ENCODE results near the gene PRPSAP2.

The PRPSAP2 gene

GRCh38 chr17:18963126-18964017, 105.4 kb downstream of the PRPSAP2 start:
- no peak for DNase-seq

GRCh38 chr17:18964018-18964351, 106.1 kb downstream of the PRPSAP2 start:
- DNase-seq = no peak

GRCh38 chr17:18964550-18964949, 106.6 kb downstream of the PRPSAP2 start:
- no peak for DNase-seq

DNA sequence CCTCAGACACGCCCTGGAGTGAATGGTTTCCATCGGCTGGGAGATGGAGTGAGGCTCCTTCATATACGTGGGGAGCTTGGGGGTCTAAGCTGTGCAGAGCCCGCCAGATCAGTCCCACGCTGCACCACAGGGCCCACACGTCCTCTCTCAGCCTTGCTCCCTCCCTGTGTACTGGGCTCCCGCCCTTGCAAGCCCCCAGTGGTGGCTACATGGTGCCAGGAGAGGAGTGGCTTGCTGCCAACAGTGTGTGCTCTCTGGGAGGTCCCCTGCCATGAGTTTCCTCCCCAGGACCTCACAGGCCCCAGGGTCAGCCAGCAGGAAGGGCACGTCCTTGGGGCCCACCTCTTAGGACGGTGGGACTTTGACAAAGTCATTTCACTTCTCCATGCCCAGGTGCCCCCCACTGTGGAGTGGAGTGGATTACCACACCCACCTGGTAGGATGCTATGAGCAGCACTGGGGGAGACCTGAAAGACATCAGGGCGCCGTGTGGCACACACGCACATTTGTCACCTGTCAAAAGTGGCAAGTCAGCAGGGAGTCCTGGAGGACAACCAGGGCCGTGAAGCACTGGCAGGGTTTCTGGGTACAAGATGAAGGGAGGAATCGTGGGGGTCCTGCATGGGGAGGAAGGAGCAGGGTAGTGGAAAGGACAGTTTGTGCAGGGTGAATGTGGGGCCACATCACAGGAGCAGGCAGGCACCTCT, 107.8 kb downstream of the PRPSAP2 start:
- DNase-seq = no peak

DNA sequence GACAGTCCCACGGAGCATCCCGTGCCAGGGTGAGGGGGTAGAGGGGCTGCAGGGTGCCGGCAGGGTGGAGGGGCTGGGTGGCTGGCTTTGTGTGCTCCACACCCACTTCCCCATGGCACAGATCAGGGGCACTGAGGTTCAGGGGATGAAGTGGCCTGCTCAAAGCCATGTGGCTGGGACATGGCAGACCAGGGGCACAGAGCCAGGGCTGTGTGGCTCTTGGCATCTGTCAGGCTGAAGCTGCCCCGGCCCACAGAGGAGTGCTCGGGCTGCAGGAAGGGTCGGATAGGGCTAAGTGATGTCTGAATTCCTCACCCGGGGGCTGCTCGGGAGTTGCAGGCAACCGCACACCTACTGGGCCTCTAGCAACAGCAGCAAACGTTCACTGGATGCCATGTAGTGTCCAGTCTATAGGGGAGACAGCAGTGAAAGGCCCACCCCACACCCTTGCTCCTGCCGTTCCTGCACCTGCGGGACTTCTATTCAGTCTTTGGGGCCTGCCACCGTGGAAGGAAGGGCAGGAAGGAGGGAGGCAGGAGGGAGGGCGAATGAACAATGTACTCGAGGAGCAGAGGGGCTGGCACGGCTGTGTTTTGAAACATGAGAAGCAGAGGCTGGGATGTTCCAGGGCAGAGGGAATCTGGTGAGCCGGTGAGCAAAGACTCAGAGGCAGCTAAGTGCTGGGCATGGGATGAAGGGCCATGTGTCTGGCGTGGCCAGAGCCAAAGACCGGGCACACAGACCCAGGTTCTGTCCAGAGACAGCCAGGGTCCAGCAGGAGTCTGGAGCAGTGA, 109.1 kb downstream of the PRPSAP2 start:
- DNase-seq = no peak

- DNase-seq = no peak
Measured at GRCh38 chr17:18967916-18968315, 110.0 kb downstream of the PRPSAP2 start.

- DNase-seq = no peak
Measured at GRCh38 chr17:18968345-18968744, 110.4 kb downstream of the PRPSAP2 start.

GRCh38 chr17:18968945-18969887, 111.3 kb downstream of the PRPSAP2 start:
- DNase-seq = no peak

DNA sequence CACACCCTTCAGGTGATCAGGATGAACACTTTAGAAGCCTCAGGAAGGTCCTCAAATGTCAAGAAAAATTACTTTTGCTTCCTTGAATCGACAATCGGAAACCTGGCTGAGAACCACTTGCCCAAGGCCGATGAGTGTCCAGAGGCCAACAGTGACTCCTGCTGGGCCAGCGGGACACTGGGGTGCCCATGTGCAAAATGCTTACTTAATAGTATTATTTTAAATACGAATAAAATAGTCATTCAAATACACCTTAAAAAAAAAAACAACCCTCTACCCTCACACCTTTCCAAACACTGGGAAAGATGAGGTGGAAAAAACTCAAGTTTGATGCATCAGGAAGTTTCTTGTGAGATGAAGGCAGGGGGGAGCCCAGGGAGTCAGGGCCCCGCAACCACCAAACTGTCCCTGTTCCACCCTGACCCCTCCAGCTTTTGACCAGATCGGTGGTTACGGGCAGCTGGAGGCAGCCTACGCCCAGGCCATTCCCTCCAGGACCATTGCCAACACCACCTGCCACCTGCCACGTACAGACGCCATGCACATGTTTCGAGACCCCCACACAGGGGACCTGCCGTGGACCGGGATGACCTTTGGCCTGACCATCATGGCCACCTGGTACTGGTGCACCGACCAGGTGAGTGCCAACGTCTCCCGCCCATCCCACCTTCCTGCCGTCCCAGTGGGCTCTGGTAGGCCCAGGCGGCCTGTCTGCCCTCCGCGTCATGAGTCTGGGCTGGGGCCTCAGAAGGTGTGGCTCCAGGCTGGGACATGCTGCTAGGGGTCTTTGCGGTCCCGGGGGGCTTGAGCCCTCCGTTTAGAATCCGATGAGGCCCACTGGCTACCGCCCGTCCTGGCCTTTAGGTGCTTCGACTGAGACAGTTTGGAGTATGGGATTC, 112.9 kb downstream of the PRPSAP2 start:
- DNase-seq = no peak

GRCh38 chr17:18971801-18972200, 113.9 kb downstream of the PRPSAP2 start:
- DNase-seq = no peak

GRCh38 chr17:18974407-18975149, 116.6 kb downstream of the PRPSAP2 start:
- DNase-seq = no peak

DNA sequence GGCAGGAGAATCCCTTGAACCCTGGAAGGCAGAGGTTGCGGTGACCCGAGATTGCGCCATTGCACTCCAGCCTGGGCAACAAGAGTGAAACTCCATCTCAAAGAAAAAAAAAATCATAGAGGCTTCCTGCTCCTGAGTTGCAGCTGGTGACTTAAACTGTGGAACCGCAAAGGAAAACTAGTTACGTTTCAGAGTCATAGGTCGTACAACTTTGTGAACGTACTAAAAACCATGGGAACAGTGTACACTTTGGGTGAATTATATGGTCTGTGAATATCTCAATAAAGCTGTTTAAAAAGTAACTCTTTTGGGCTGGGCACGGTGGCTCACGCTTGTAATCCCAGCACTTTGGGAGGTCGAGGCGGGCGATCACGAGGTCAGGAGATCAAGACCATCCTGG, 117.7 kb downstream of the PRPSAP2 start:
- DNase-seq = no peak

DNA sequence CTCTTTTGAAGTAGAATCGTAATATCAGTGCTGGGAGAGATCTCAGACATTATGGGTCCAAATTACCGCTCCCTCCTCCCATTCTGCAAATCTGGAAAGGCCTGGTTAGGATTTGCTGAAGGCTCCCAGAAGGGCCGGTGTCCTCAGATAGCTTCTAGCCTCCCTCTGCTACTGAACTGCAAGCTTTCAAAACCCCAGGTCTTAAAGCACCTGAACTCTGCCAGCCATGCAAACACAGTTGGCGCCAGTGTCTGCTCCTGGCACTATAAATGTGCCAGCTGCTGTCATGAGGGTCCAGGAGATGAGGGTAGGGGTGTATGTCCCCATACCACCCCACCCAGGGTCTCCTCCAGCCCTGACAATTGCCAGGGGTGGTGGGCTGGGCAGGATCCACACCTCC, 118.3 kb downstream of the PRPSAP2 start:
- DNase-seq = no peak

DNA sequence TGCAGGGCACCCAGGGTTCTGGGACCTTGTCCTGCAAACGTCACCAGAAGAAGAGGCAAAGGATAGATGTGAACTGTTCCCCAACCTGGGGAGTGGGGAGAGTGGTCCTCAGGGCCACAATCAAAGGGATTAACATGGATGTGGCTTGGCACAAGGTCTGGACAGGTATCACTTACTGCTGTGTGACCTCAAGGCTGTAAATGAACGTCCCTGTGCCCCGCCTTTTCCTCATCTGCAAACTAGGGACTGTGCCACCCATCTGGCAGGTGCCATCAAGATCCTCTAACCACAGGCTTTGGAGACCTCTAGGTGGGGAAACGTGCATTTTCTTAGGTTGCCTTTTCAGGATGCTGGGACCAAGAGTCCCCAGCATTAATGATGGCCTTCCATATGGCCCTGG, 119.1 kb downstream of the PRPSAP2 start:
- no peak for DNase-seq

- DNase-seq = no peak
Measured at GRCh38 chr17:18977646-18978045, 119.7 kb downstream of the PRPSAP2 start.

DNA sequence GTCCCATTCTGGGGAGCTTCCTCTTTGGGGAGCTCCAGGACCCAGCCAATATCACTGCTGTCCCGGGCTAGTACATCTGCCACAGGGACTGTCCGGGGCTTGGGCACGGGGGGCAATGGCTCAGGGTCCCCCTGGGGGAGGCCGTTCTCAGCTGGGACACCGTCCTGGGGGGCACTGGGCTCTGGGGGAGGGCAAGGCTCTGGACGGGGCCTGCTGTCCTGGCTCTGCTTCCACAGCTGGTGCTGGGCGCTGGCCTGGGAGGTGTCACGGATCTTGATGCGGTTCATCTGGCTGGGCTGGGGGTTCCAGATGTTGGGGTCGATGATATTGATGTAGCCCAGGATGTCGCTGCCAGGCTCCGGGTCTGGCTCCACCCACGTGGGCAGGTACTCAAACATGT, 120.1 kb downstream of the PRPSAP2 start:
- no peak for DNase-seq

- DNase-seq = no peak
Measured at GRCh38 chr17:18978655-18979054, 120.7 kb downstream of the PRPSAP2 start.
